GM20000 (cell line): ENCODE results near the gene CD38.

Experiments used
- DNase-seq: peaks from one replicate; pipeline ENCODE4 v3.0.0; 2012; ENCODE audit warnings: low spot score
- TF ChIP-seq, protein P1 (sequence below): IDR thresholded peaks from 2 replicates; pipeline ENCODE4 v1.5.1; 2012; ENCODE audit warnings: mild to moderate bottlenecking, control low read depth; ENCODE audit errors: extremely low read depth, missing control alignments

The CD38 gene

DNA sequence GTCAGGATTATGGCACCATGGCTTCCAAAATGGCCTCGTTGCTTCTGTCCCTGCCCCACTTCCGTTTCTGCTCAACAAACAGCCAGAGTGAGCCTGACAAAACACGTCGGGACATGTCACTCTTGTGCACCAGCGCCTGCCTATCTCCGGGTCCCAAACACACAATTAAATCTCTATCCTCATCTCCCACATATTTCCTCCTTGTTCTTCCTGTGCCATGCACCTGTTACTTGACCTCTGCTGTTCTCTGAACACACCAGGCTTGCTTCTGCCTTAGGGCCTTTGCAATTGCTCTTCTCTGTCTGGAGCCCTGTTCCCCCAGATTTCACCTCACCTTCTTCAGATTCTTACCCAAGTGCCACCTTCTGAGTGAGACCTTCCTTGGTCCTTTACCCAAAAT, 12.7 kb upstream of the CD38 start:
- no peak for DNase-seq

DNA sequence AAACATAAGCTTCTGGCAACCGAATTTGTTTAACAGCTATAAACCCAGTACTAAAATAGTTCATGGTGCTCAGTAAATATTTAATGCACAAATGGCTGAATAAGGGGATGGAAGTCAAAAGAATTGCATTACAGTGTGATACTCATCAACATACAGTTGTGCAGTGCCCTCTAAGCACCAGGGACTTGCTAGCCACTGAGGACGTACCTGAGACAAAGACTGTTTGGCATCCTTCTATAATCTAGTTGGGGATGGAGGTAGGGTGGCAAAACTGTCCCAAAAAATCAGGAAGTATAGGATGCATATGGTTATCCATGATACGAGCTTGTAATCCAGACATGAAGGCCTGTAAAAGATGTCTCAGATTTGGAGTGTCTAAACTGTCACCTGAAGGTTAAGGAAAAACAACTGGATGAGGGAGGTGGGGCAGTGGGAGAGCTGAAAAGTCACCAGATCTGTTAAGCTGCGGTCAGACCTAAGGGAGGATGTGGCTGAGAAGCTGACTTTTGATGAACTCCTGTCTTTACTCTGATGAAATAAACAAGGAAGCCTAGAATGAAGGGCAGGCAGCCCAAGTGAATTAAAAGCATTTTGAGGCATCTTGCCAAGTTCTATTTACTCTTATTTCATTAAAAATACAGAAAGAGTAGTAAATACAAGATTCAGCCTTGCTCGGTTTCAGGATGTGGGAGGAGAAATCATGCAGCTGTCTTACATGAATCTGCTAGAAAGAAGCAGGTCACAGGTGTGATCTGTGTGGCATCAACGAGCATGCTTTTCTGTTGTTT, 12.0 kb upstream of the CD38 start:
- TF ChIP-seq, protein P1, sequence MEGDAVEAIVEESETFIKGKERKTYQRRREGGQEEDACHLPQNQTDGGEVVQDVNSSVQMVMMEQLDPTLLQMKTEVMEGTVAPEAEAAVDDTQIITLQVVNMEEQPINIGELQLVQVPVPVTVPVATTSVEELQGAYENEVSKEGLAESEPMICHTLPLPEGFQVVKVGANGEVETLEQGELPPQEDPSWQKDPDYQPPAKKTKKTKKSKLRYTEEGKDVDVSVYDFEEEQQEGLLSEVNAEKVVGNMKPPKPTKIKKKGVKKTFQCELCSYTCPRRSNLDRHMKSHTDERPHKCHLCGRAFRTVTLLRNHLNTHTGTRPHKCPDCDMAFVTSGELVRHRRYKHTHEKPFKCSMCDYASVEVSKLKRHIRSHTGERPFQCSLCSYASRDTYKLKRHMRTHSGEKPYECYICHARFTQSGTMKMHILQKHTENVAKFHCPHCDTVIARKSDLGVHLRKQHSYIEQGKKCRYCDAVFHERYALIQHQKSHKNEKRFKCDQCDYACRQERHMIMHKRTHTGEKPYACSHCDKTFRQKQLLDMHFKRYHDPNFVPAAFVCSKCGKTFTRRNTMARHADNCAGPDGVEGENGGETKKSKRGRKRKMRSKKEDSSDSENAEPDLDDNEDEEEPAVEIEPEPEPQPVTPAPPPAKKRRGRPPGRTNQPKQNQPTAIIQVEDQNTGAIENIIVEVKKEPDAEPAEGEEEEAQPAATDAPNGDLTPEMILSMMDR = no peak
- DNase-seq = no peak

More for the DNA sequence above, 12.7 kb upstream of the CD38 start:
- TF ChIP-seq, protein P1 = no peak

DNA sequence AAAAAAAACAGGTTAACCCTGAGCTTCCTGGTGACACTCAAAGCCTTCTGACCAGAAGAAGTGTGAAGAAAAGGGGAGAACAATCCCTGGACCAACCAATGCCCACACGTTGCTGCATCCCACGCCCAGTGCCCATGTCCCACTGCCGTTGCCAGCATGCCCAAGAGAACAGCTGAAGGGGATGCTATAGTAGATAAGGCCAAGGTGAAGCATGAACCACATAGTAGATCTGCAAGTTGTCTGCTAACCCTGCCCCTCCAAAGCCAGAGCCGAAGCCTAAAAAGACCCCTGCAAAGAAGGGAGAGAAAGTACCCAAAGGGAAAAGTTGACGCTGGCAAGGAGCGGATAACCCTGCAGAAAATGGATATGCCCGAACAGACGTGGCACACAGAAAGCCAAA, 11.3 kb upstream of the CD38 start:
- DNase-seq = no peak
- TF ChIP-seq, protein P1 = no peak

DNA sequence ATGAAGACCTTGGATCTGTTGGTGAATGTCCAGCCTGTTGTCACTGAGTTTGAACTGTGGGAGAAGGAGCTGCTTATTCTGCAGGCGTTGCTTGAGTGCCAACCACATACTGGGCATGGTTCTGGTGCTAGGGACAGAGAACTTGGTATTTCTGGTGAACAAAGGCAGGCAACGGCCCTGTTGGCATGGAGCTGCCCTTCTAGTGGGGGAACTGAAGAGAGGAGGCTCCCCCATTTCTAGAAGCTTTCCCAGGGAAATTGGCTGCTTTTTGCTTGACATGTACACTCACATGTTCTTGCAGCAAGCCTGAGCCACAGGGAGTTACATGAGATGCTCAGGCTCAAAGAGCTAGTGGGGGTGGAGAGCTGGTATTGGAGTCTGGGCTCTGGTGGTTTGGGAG, 8.9 kb upstream of the CD38 start:
- TF ChIP-seq, protein P1 = no peak
- no peak for DNase-seq

DNA sequence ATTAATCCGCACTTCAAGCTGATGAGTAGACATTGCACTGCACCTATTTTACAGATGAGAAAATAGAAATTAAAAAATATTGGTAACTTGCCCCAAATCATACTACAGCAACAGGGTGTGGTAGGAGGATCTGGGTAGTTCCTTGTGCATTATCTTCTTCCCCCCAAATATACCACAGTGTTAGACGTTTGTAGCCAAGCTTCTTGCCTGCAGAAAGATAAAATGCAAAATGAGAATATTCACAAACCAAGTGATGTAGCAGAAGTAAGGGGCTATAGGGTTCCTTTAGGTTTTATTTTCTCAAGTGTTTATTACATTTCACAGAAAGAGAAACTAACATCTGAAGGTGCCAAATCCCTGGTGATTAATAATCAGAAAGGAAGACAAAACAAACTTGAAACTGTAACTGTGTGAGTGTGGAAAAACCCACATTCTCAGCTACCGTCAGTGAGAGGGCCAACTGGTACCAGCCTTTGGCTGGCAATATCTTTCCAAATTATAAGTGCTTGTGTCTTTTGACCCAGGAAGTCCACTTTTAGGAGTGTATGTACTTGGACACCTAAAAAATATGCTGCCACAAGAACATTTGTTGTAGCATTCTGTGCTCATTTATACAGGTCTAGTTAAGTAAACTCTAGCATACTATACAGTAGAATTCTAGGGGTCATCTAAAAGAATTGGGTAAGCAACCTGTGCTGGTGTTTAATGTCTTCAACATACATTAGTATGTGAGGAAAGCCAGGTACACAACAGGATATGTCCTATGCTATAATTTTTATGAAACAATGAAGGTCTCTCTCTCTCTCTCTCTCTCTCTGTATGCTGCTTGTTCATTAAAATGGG, 6.7 kb upstream of the CD38 start:
- TF ChIP-seq, protein P1 = no peak
- DNase-seq = no peak

DNA sequence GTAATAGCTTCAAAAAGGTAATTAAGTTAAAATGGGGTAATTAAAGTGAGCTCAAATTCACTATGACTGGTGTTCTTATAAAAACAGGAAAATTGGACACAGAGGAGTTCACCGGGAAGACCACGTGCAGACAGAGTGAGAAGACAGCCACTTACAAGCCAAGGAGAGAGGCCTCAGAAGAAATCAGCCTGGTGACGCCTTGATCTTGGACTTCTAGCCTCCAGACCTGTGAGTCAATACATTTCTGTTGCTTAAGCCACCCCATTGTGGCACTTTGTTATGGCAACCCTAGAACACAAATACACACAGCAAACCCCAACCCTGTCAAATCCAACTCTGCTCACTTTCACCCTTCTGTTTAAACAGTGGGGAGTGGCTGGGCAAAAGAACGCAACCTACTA, 4.1 kb upstream of the CD38 start:
- TF ChIP-seq, protein P1 = no peak
- no peak for DNase-seq
